Fibroblast of the aortic adventitia (primary cell): ENCODE data around the gene ARHGEF17. TPM values are rescaled to one million over a fixed set of nuclear protein-coding genes. Genes with fewer than 3 reads are reported as not detected.

Experiments used
- DNase-seq: peaks from one replicate; pipeline ENCODE4 v3.0.0-alpha.2; 2010; ENCODE audit warnings: low read depth
- H3K4me3 ChIP-seq: 2 replicates; pipeline ENCODE4 v1.5.1; 2011; ENCODE audit warnings: low read depth, mild to moderate bottlenecking, control low read depth, low read length, moderate library complexity
- total RNA-seq: library from RNA; depleted of rRNA; stranded (reverse); fragments of >200 nt; gene quantifications from 2 replicates; pipeline ENCODE4 v1.2.3, GENCODE V29; 2012; ENCODE audit warnings: low replicate concordance
- TF ChIP-seq, protein P1 (sequence below): IDR thresholded peaks from 2 replicates; pipeline ENCODE4 v1.5.1; 2011; ENCODE audit warnings: mild to moderate bottlenecking, low read length, control low read depth, inconsistent platforms; ENCODE audit not compliant: insufficient read depth

The ARHGEF17 gene
- total RNA-seq, 1 donor = 30.3 TPM

DNA sequence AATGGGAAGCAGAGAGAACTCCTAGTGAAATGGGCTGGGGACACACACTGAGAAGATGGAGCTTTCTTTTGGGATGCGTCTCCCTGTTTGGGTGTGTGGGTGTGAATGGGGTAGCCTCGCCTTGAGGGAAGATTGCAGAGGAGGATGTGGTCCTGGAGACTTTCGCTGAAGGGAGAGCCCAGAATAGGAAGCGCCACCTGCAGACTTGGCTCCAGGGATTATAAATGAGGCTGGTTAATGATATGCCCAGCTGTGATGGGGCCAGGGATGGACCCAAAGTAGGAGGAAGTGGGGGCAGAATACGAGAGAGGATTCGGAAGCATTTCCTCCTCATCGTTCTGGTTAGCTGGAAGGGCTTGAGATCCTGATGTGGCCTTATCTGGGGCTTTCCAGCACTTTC lies 81.8 kb downstream of the ARHGEF17 start:
- H3K4me3 ChIP-seq = no peak overlapping the region
- no peak for DNase-seq
- TF ChIP-seq, protein P1, sequence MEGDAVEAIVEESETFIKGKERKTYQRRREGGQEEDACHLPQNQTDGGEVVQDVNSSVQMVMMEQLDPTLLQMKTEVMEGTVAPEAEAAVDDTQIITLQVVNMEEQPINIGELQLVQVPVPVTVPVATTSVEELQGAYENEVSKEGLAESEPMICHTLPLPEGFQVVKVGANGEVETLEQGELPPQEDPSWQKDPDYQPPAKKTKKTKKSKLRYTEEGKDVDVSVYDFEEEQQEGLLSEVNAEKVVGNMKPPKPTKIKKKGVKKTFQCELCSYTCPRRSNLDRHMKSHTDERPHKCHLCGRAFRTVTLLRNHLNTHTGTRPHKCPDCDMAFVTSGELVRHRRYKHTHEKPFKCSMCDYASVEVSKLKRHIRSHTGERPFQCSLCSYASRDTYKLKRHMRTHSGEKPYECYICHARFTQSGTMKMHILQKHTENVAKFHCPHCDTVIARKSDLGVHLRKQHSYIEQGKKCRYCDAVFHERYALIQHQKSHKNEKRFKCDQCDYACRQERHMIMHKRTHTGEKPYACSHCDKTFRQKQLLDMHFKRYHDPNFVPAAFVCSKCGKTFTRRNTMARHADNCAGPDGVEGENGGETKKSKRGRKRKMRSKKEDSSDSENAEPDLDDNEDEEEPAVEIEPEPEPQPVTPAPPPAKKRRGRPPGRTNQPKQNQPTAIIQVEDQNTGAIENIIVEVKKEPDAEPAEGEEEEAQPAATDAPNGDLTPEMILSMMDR = no peak

DNA sequence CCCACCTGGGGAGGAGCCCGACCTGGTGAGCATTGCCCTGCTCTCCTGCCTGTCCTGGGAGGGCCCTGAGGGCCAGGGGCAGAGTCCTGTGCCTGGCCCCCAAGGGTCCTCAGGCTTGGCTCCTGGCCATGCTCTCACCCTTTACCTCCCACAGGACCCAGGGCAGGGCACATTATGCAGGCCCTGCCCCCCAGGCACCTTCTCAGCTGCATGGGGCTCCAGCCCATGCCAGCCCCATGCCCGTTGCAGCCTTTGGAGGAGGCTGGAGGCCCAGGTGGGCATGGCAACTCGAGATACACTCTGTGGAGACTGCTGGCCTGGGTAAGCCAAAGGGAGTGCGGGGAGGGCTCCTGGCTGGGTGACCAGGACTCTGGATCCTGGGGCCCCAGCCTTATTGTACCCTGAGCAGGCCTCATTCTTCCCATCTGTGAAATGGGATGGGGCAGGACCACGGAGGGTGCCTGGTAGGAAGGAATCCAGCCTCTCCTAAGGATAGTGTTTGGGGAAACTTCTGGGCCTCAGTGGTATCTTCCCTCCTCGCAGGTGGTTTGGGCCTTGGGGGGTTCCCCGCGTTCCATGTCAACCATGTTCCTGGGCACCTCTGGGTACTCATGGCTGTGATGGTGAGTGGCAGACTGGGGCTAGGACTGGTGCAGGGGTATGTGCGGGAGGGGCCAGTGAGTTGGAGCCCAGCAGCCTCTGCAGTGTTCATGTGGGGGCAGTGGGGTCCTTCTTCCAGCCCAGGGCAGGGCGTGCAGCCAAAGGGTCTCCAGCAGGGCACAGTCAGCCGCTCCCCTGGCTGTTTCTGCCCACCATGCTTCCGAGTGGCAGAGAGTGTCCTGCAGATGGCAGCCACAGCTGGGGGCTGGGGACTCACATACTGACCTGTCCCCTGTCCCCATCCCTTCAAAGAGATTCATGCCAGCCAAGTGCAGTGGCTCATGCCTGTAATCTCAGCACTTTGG lies 82.8 kb downstream of the ARHGEF17 start:
- DNase-seq = no peak
- H3K4me3 ChIP-seq = no peak overlapping the region
- TF ChIP-seq, protein P1 = no peak

DNA sequence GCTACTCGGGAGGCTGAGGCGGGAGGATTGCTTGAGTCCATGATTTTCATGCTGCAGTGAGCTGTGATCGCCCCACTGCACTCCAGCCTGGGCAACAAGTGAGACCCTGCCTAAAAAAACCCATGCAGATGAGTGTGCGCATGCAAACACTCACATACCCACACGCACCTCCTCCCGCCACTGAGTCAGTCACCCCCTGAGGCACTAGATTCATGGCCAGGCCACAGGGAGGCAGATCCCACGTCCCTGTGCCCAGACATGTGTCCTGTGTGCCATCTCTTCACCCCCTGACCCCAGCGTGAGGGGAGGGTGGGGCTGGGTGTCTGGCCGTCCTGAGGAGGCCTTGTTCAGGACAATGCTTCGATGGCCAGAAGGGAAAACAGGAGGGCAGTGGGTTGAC lies 83.6 kb downstream of the ARHGEF17 start:
- no peak for DNase-seq
- no peak overlapping the region for H3K4me3 ChIP-seq
- TF ChIP-seq, protein P1 = no peak

DNA sequence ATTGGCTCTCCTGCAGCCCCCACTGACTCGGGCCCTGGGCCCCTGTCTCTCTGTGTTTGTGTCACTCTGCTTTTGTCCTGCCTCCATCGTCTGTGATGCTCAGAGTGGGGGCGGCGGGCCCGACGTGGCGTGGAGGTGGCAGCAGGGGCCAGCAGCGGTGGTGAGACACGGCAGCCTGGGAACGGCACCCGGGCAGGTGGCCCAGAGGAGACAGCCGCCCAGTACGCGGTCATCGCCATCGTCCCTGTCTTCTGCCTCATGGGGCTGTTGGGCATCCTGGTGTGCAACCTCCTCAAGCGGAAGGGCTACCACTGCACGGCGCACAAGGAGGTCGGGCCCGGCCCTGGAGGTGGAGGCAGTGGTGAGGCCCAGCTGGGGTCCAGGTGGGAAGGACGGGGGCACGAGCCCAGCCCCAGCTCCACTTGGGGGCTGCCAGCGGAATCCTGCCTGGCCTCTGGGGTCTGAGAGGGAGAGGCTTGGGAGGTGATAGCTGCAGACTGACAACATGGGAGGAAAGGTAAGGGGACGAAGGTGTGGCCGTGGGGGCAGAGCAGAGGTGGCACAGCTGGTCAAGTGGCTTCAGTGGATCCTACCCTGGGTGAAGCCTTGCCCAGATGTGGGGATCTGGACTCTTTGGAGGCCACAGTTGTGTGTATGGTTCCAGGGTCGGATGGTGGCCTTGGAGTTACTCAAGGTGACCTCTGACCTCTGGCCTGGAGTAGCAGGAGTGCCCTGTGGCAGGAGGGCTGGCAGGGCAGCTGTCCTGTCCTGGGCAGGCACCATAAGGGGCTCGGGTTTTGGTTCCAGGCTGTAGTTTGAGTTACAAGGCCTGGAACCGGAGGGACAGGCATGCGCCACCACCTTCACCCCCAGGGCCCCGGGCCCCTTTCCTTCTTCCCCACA lies 84.3 kb downstream of the ARHGEF17 start:
- H3K4me3 ChIP-seq = no peak overlapping the region
- TF ChIP-seq, protein P1 = no peak
- DNase-seq = no peak

DNA sequence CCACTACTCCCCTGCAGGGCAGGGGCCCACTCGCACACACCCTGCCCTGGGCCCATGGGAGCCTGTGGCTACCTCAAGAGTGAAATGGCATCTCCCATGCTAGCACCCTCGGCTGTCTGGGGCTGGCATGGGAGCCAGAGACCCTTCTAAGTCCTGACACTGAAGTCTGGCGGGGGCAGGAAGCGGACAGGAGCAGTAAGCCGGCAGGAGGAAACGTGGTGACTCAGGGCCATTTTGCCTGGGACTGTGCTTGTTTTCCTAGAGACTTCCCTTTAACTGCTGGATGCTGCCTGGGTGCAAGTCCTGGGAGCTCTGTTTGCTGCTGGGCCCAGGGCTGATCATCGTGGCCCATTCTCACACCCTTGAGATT lies 84.9 kb downstream of the ARHGEF17 start:
- TF ChIP-seq, protein P1 = no peak
- no peak overlapping the region for H3K4me3 ChIP-seq
- no peak for DNase-seq

DNA sequence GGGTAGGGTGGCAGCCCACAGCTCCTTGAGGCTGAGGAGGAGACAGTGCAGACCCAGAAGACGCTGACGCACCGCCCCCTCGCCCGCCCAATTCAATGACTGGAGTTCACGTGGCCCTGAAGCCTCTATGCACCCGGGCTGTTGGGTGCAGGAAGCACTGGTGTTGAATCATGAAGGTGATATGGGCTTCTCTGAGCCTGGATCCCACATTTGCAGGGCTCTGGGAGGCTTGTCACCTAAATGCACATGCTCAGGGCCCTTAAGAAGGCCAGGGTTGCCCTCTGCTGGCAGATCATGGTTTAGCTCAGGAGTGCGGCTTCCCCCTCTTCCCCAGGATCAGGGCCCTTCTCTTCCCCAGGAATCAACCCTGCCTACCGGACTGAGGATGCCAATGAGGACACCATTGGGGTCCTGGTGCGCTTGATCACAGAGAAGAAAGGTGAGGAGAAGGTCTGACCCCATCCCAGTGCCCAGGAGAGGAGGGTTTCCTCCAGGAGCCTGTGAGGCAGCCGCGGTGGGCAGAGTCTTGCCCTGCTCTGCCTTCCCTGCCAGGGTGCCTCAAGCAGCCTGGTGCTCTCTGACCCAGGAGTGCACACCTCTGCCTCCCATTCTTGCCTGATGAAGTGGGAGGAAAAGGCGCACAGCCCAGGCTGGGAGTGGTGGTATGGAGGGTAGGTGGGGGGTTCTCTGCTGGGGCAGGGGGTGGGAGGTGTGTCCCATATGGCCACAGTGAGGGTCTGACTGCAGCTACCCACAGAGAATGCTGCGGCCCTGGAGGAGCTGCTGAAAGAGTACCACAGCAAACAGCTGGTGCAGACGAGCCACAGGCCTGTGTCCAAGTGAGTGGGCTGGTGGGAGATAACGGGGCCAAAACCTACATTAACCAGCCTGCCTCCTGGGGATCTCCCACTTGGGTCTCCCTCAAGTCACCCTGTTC lies 85.7 kb downstream of the ARHGEF17 start:
- H3K4me3 ChIP-seq = no peak overlapping the region
- TF ChIP-seq, protein P1 = peak; percentile 87
- peak; percentile 85 for DNase-seq
